IMR-90 (cell line): ENCODE measurements around the gene EXOC4. TPM values are rescaled to one million over a fixed set of nuclear protein-coding genes. Genes with fewer than 3 reads are reported as not detected.

ENCODE experiments used
- ATAC-seq: fragments of 200-7000 bp; cut with Tn5 transposase; 2 replicates; pipeline ENCODE4 v1.9.1; 2020; ENCODE audit warnings: low read depth, mild to moderate bottlenecking, moderate library complexity
- BruUV-seq: library from RNA; stranded (reverse); fragments of 400-500 nt; replicated peaks from 2 replicates; lab custom pipeline; 2021; lab: Mats Ljungman, UMichigan
- CTCF ChIA-PET: fragments of 300-600 bp; formaldehyde crosslinking; extraction: SDS; loops from one replicate; lab custom pipeline; 2021; ENCODE audit warnings: antibody characterized with exemption; lab: Yijun Ruan, JAX
- POLR2A ChIA-PET: fragments of 300-600 bp; sonication (Branson Sonifier 250); formaldehyde crosslinking; loops from one replicate; lab custom pipeline; 2022; ENCODE audit warnings: antibody characterized with exemption; ENCODE audit not compliant: unreplicated experiment; lab: Charles Lee
- DNase-seq: peaks from one replicate; pipeline ENCODE4 v3.0.0; 2013
- H2AFZ ChIP-seq: replicated peaks from 2 replicates; pipeline ENCODE3; 2013; ENCODE audit warnings: low read length, mild to moderate bottlenecking; ENCODE audit not compliant: poor library complexity
- H2AK5ac ChIP-seq: 2 replicates; pipeline ENCODE4 v1.6.1; 2013; ENCODE audit warnings: low read depth, low read length, inconsistent platforms
- H2AK9ac ChIP-seq: replicated peaks from 2 replicates; pipeline ENCODE3; 2013; ENCODE audit warnings: mild to moderate bottlenecking, low read depth, low read length, moderate library complexity; ENCODE audit not compliant: poor library complexity
- H2BK120ac ChIP-seq: 2 replicates; pipeline ENCODE4 v1.6.1; 2013; ENCODE audit warnings: low read depth, low read length, inconsistent platforms
- H2BK15ac ChIP-seq: 3 replicates; pipeline ENCODE4 v1.6.1; 2013; ENCODE audit warnings: low read depth, low read length, inconsistent platforms
- H2BK20ac ChIP-seq: 2 replicates; pipeline ENCODE4 v1.6.1; 2013; ENCODE audit warnings: low read depth, mild to moderate bottlenecking, inconsistent platforms, low read length, moderate library complexity
- H2BK5ac ChIP-seq: 2 replicates; pipeline ENCODE4 v1.6.1; 2013; ENCODE audit warnings: mild to moderate bottlenecking, low read depth, low read length, inconsistent platforms; ENCODE audit not compliant: poor library complexity, severe bottlenecking
- H3K14ac ChIP-seq: replicated peaks from 2 replicates; pipeline ENCODE4 v1.6.1; 2013; ENCODE audit warnings: low read depth, low read length, inconsistent platforms
- H3K18ac ChIP-seq: 2 replicates; pipeline ENCODE4 v1.6.1; 2013; ENCODE audit warnings: low read depth, low read length, control low read depth
- H3K23ac ChIP-seq: 2 replicates; pipeline ENCODE4 v1.6.1; 2013; ENCODE audit warnings: low read depth, low read length, inconsistent platforms
- H3K27ac ChIP-seq: 2 replicates; pipeline ENCODE4 v1.5.1; 2013; ENCODE audit warnings: mild to moderate bottlenecking, control low read depth, low read length; ENCODE audit not compliant: insufficient read depth
- H3K27me3 ChIP-seq: 2 replicates; pipeline ENCODE4 v1.6.1; 2013; ENCODE audit warnings: low read length; ENCODE audit not compliant: control insufficient read depth, insufficient read depth
- H3K36me3 ChIP-seq: 2 replicates; pipeline ENCODE4 v1.6.1; 2013; ENCODE audit warnings: low read length, mixed read lengths; ENCODE audit not compliant: control insufficient read depth, insufficient read depth
- H3K4ac ChIP-seq: 2 replicates; pipeline ENCODE4 v1.6.1; 2013; ENCODE audit warnings: low read depth, low read length, inconsistent platforms
- H3K4me1 ChIP-seq: 2 replicates; pipeline ENCODE4 v1.6.1; 2013; ENCODE audit warnings: low read length, mixed read lengths; ENCODE audit not compliant: control insufficient read depth, insufficient read depth
- H3K4me2 ChIP-seq: 2 replicates; pipeline ENCODE4 v1.6.1; 2013; ENCODE audit warnings: low read depth, mild to moderate bottlenecking, control low read depth, low read length, moderate library complexity
- H3K4me3 ChIP-seq: 2 replicates; pipeline ENCODE4 v1.5.1; 2013; ENCODE audit warnings: low read depth, mild to moderate bottlenecking, control low read depth, low read length, moderate library complexity; ENCODE audit not compliant: insufficient read depth
- H3K56ac ChIP-seq: 2 replicates; pipeline ENCODE4 v1.6.1; 2013; ENCODE audit warnings: low read length, inconsistent platforms; ENCODE audit not compliant: insufficient read depth; ENCODE audit errors: extremely low read depth
- H3K79me1 ChIP-seq, 2 experiments: 2 replicates each; pipeline ENCODE4 v1.6.1; 2013; ENCODE audit warnings: low read length in 2 of 2, inconsistent platforms in 1 of 2, low read depth in 1 of 2
- H3K9ac ChIP-seq: 2 replicates; pipeline ENCODE4 v1.6.1; 2013; ENCODE audit warnings: low read depth, low read length, control low read depth
- H3K9me1 ChIP-seq: 2 replicates; pipeline ENCODE4 v1.6.1; 2013; ENCODE audit warnings: low read length, inconsistent platforms; ENCODE audit not compliant: insufficient read depth
- H3K9me3 ChIP-seq: 2 replicates; pipeline ENCODE4 v1.6.1; 2013; ENCODE audit warnings: low read length; ENCODE audit not compliant: control insufficient read depth, insufficient read depth
- H4K20me1 ChIP-seq: 2 replicates; pipeline ENCODE4 v1.6.1; 2013; ENCODE audit warnings: low read length, inconsistent platforms; ENCODE audit not compliant: insufficient read depth
- H4K5ac ChIP-seq: 2 replicates; pipeline ENCODE4 v1.6.1; 2013; ENCODE audit warnings: mild to moderate bottlenecking, low read depth, low read length, control low read depth
- H4K8ac ChIP-seq, 2 experiments: 2 replicates each; pipeline ENCODE4 v1.6.1; 2013; ENCODE audit warnings: low read depth in 2 of 2, low read length in 2 of 2, control low read depth in 1 of 2, inconsistent platforms in 1 of 2
- H4K91ac ChIP-seq: 2 replicates; pipeline ENCODE4 v1.6.1; 2013; ENCODE audit warnings: low read depth, low read length, inconsistent platforms; ENCODE audit not compliant: insufficient read depth
- CHD1 ChIP-seq: IDR thresholded peaks from 2 replicates; pipeline ENCODE4 v1.6.1; 2012; ENCODE audit warnings: low read depth, low read length, improper control_type of control experiment
- ELK1 ChIP-seq: fragments of 150-350 bp; IDR thresholded peaks from 2 replicates; pipeline ENCODE4 v1.6.1; 2016; ENCODE audit warnings: low read depth, mild to moderate bottlenecking, low read length, moderate library complexity, borderline replicate concordance
- MAZ ChIP-seq: IDR thresholded peaks from 2 replicates; pipeline ENCODE4 v1.6.1; 2012; ENCODE audit warnings: low read depth, mild to moderate bottlenecking, low read length, improper control_type of control experiment, moderate library complexity, borderline replicate concordance
- MXI1 ChIP-seq: IDR thresholded peaks from 2 replicates; pipeline ENCODE4 v1.6.1; 2012; ENCODE audit warnings: low read depth, mild to moderate bottlenecking, low read length, moderate library complexity, borderline replicate concordance
- USF2 ChIP-seq: fragments of 150-350 bp; IDR thresholded peaks from 2 replicates; pipeline ENCODE4 v1.6.1; 2017; ENCODE audit warnings: mild to moderate bottlenecking, antibody characterized with exemption, low read length, low read depth
- WGBS, 2 experiments: methylation state at CpG; one replicate each; pipeline versions ENCODE4 v1.1.5 to v1.1.7; 2013; ENCODE audit warnings: missing lambda C conversion rate in 2 of 2; ENCODE audit not compliant: insufficient read length in 1 of 2; ENCODE audit errors: extremely low coverage in 2 of 2; 5-methylcytosine and 5-hydroxymethylcytosine counted together
- dilution Hi-C: fragments of 300-500 bp; cut with HindIII; formaldehyde crosslinking; loops from one replicate; pipeline ENCODE4 v1.14.3; 2018; ENCODE audit warnings: low sequenced_read_pairs; ENCODE audit not compliant: unreplicated experiment
- in situ Hi-C: fragments of 300-500 bp; cut with MboI; formaldehyde crosslinking; loops from 3 replicates; pipeline ENCODE4 v1.14.3; 2019; ENCODE audit warnings: low sequenced_read_pairs, inconsistent platforms, mixed read lengths
- intact Hi-C: fragments of 100-400 bp; cut with micrococcal nuclease; formaldehyde crosslinking; loops from 2 replicates; pipeline ENCODE4 v1.10.0; 2022
- polyA plus RNA-seq, 3 experiments: library from polyadenylated mRNA; depleted of rRNA; stranded (reverse); fragments of >200 nt; gene quantifications; 2 replicates each; pipeline ENCODE4 v1.2.3, GENCODE V29; 2012; ENCODE audit warnings: low replicate concordance in 1 of 3
- total RNA-seq: library from RNA; depleted of rRNA; stranded (reverse); fragments of >200 nt; gene quantifications from 2 replicates; pipeline ENCODE4 v1.2.3, GENCODE V29; 2012

Gene EXOC4
- total and polyA plus RNA-seq, 2 of the 4 experiments (the other 2 are of a cell fraction), result 25.4 to 94.6 TPM

GRCh38 chr7:133613250-133613790 lies 360.4 kb downstream of the EXOC4 start:
- no peak overlapping the region for H3K18ac ChIP-seq
- H3K36me3 ChIP-seq, result no peaks in the 10 kb centered on the region
- H3K79me1 ChIP-seq, result peaks cover 2 to 3% of the 10 kb centered on the region in 2 experiments; a peak in 1 of 4 replicates
- no peaks in the 10 kb centered on the region for H3K4me1 ChIP-seq
- H3K4ac ChIP-seq, result no peak overlapping the region
- ChIA-PET POLR2A (no interaction called here), CTCF (no interaction called here)
- H3K56ac ChIP-seq, result no peak overlapping the region
- no peak overlapping the region for H3K23ac ChIP-seq
- no peak overlapping the region for H3K27ac ChIP-seq
- H4K8ac ChIP-seq, result no peak overlapping the region
- intact Hi-C loops, result no loop called here
- H2BK5ac ChIP-seq, result no peak overlapping the region
- H2AK9ac ChIP-seq, result no peak overlapping the region
- no peak overlapping the region for H2BK120ac ChIP-seq
- no peak overlapping the region for H4K91ac ChIP-seq
- WGBS, 2 experiments, result 96% methylated on average over 4 of the region's 8 CpGs; no CpG with 5 or more reads in 1 of the 2 experiments
- ATAC-seq (no peak), DNase-seq (no peak)
- H4K5ac ChIP-seq, result no peak overlapping the region; the same call in 1 of the 2 replicates
- H2AFZ ChIP-seq, result no peak overlapping the region
- no peak overlapping the region for H3K9ac ChIP-seq
- no peak overlapping the region for H2BK20ac ChIP-seq
- no peak overlapping the region for H3K4me3 ChIP-seq
- no peak overlapping the region for H2AK5ac ChIP-seq
- in situ Hi-C loops, result no loop called here
- BruUV-seq, result no TSS peak
- H3K14ac ChIP-seq, result no peak overlapping the region
- no peaks in the 10 kb centered on the region for H4K20me1 ChIP-seq
- H3K27me3 ChIP-seq, result no peaks in the 10 kb centered on the region
- dilution Hi-C loops, result no loop called here
- H2BK15ac ChIP-seq, result no peak overlapping the region
- TF ChIP-seq USF2, result no peak
- no peak for TF ChIP-seq CHD1
- no peak for TF ChIP-seq MAZ
- TF ChIP-seq ELK1, result no peak
- no peak for TF ChIP-seq MXI1
- H3K4me2 ChIP-seq, result no peak overlapping the region
- H3K9me1 ChIP-seq, result peaks cover 7% of the 10 kb centered on the region
- no peaks in the 10 kb centered on the region for H3K9me3 ChIP-seq
